ENCODE results near the gene DOCK8. TPM values are rescaled to one million over a fixed set of nuclear protein-coding genes. Genes with fewer than 3 reads are reported as not detected.
A peak's percentile ranks its signal among the peaks of the same experiment; 100 is the strongest.
"Not testable (repeated sequence)": the region's sequence is repeated elsewhere in the genome, so short reads cannot be mapped to it uniquely, and the experiment has no call there.

DOCK8 gene
- total and polyA plus RNA-seq, 3 donors from 2014 or later: 46.7 to 63.9 (median 51.4) TPM

DNA sequence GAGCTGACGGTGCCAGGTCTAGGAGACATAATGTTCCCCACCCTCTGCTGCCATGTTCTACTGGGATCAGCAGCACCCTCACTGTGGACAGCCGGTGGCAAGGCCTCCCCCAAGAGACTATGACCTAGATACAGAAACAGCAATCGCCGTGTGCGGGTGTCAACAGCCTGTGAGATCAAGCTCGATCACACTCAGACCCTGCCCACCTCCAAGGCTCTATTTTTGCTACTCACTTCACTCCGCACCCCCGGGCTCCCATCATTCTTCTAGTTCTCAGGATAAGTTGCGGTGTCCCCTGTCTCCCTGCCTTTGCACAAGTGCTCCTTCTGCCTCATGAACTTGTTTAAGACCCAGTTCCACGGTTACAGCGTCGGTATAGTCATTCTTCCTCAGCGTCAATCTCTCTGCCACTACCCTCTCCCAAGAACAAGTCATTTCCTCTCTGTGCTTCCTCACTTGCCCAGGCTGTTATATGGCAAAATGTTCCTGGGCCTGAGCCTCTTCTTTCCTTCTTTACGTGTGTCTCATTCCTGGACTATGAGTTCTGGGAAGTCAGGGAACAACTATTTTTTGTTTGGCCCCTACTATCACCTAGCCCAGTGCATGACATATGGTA, 5.4 kb upstream of the DOCK8 start:
- no peak for TF ChIP-seq POLR2A (IDR thresholded peaks at IDR 0.05)
- TF ChIP-seq, protein P1, sequence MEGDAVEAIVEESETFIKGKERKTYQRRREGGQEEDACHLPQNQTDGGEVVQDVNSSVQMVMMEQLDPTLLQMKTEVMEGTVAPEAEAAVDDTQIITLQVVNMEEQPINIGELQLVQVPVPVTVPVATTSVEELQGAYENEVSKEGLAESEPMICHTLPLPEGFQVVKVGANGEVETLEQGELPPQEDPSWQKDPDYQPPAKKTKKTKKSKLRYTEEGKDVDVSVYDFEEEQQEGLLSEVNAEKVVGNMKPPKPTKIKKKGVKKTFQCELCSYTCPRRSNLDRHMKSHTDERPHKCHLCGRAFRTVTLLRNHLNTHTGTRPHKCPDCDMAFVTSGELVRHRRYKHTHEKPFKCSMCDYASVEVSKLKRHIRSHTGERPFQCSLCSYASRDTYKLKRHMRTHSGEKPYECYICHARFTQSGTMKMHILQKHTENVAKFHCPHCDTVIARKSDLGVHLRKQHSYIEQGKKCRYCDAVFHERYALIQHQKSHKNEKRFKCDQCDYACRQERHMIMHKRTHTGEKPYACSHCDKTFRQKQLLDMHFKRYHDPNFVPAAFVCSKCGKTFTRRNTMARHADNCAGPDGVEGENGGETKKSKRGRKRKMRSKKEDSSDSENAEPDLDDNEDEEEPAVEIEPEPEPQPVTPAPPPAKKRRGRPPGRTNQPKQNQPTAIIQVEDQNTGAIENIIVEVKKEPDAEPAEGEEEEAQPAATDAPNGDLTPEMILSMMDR (IDR thresholded peaks at IDR 0.05): no peak
- DNase-seq: no peak
- WGBS, 2 donors: 84 to 89% methylated on average over 14 of the region's 14 CpGs
- intact Hi-C loops (cut with DNase I; ENCODE audit: low total_unique reads): no loop called here
- Histone ChIP-seq H3K4me3 (no peak overlapping the region), H3K4me1 (no peaks in the 10 kb centered on the region), H3K36me3 (ENCODE audit: low read depth, missing control alignments) (no peaks in the 10 kb centered on the region), H3K27me3 (no peaks in the 10 kb centered on the region), H3K9me3 (no peaks in the 10 kb centered on the region), H3K27ac (no peak overlapping the region)

- no peak for DNase-seq
- H3K27me3 ChIP-seq: no peaks in the 10 kb centered on the region
- H3K27ac ChIP-seq: no peak overlapping the region
- 82 to 90% methylated on average over 7 of the region's 7 CpGs for WGBS, 2 donors
- intact Hi-C loops (cut with DNase I; ENCODE audit: low total_unique reads): no loop called here
- no peak overlapping the region for H3K4me3 ChIP-seq
- TF ChIP-seq POLR2A (IDR thresholded peaks at IDR 0.05): no peak
- TF ChIP-seq, protein P1 (IDR thresholded peaks at IDR 0.05): no peak
- no peaks in the 10 kb centered on the region for H3K9me3 ChIP-seq
- no peaks in the 10 kb centered on the region for H3K36me3 ChIP-seq (ENCODE audit: low read depth, missing control alignments)
- H3K4me1 ChIP-seq: no peaks in the 10 kb centered on the region
Measured at GRCh38 chr9:211036-211435, 3.6 kb upstream of the DOCK8 start.

GRCh38 chr9:211557-211956, 3.1 kb upstream of the DOCK8 start:
- Histone ChIP-seq H3K4me1 (no peaks in the 10 kb centered on the region), H3K27me3 (no peaks in the 10 kb centered on the region), H3K27ac (no peak overlapping the region), H3K4me3 (no peak overlapping the region), H3K36me3 (ENCODE audit: low read depth, missing control alignments) (no peaks in the 10 kb centered on the region), H3K9me3 (no peaks in the 10 kb centered on the region)
- intact Hi-C loops (cut with DNase I; ENCODE audit: low total_unique reads): no loop called here
- 44 to 67% methylated on average over 4 to 5 of the region's 5 CpGs for WGBS, 2 donors
- TF ChIP-seq POLR2A (IDR thresholded peaks at IDR 0.05): no peak
- TF ChIP-seq, protein P1 (IDR thresholded peaks at IDR 0.05): no peak
- no peak for DNase-seq

GRCh38 chr9:212297-212696, 2.4 kb upstream of the DOCK8 start:
- H3K27ac ChIP-seq: no peak overlapping the region
- no peak for DNase-seq

GRCh38 chr9:213901-214300, 764 bp upstream of the DOCK8 start:
- H3K4me1 ChIP-seq; H3K27me3 ChIP-seq; intact Hi-C loops (cut with DNase I; ENCODE audit: low total_unique reads); H3K36me3 ChIP-seq (ENCODE audit: low read depth, missing control alignments); H3K9me3 ChIP-seq: not testable (repeated sequence)
- whole genome bisulfite sequencing, 2 donors: 56 to 68% methylated on average over 24 of the region's 24 CpGs
- peak; percentile 41 for DNase-seq
- Histone ChIP-seq H3K27ac (peak overlapping the region; percentile 87 to 93), H3K4me3 (peak overlapping the region; percentile 61 to 73)

More at GRCh38 chr9:212297-212696, 2.4 kb upstream of the DOCK8 start:
- Histone ChIP-seq H3K36me3 (ENCODE audit: low read depth, missing control alignments) (no peaks in the 10 kb centered on the region), H3K9me3 (no peaks in the 10 kb centered on the region), H3K4me3 (no peak overlapping the region), H3K4me1 (no peaks in the 10 kb centered on the region), H3K27me3 (no peaks in the 10 kb centered on the region)
- intact Hi-C loops (cut with DNase I; ENCODE audit: low total_unique reads): no loop called here
- TF ChIP-seq, protein P1 (IDR thresholded peaks at IDR 0.05): no peak
- 80 to 88% methylated on average over 3 of the region's 3 CpGs for WGBS, 2 donors
